ENCODE data around the gene KYAT1.
"Not testable (repeated sequence)": the region's sequence is repeated elsewhere in the genome, so short reads cannot be mapped to it uniquely, and the experiment has no call there.

Gene KYAT1

GRCh38 chr9:128818099-128818838 is 63.5 kb downstream of the KYAT1 start, which contains the start of gene ENDOG:
TSS of gene ENDOG (plus strand) at chr9:128818500. CDS start at chr9:128818685, 185 bp downstream.
- peak; percentile 99 for DNase-seq (ENCODE audit: low spot score)

- no peak for DNase-seq (ENCODE audit: low spot score)
Measured at GRCh38 chr9:128810873-128811272, 70.9 kb downstream of the KYAT1 start.

GRCh38 chr9:128809831-128810230 is 71.9 kb downstream of the KYAT1 start:
- DNase-seq (ENCODE audit: low spot score) = no peak

- no peak for DNase-seq (ENCODE audit: low spot score)
Measured at GRCh38 chr9:128809036-128809599, 72.6 kb downstream of the KYAT1 start.

- DNase-seq (ENCODE audit: low spot score) = no peak
Measured at GRCh38 chr9:128808543-128808942, 73.2 kb downstream of the KYAT1 start.

GRCh38 chr9:128807827-128808226 is 73.9 kb downstream of the KYAT1 start:
- DNase-seq (ENCODE audit: low spot score) = no peak

GRCh38 chr9:128805661-128806060 is 76.1 kb downstream of the KYAT1 start:
- DNase-seq (ENCODE audit: low spot score) = no peak

- no peak for DNase-seq (ENCODE audit: low spot score)
Measured at GRCh38 chr9:128802482-128802881, 79.3 kb downstream of the KYAT1 start.

- no peak for DNase-seq (ENCODE audit: low spot score)
Measured at GRCh38 chr9:128800061-128800460, 81.7 kb downstream of the KYAT1 start.

GRCh38 chr9:128798896-128799295 is 82.9 kb downstream of the KYAT1 start:
- DNase-seq (ENCODE audit: low spot score) = no peak

- not testable (repeated sequence) for DNase-seq (ENCODE audit: low spot score)
Measured at GRCh38 chr9:128794961-128795360, 86.8 kb downstream of the KYAT1 start.

- DNase-seq (ENCODE audit: low spot score) = no peak
Measured at GRCh38 chr9:128792978-128793686, 88.6 kb downstream of the KYAT1 start.

- no peak for DNase-seq (ENCODE audit: low spot score)
Measured at GRCh38 chr9:128792134-128792533, 89.6 kb downstream of the KYAT1 start.

GRCh38 chr9:128790536-128790935 is 91.2 kb downstream of the KYAT1 start:
- no peak for DNase-seq (ENCODE audit: low spot score)

- no peak for DNase-seq (ENCODE audit: low spot score)
Measured at GRCh38 chr9:128788445-128788844, 93.3 kb downstream of the KYAT1 start.

- DNase-seq (ENCODE audit: low spot score) = peak; percentile 31
Measured at GRCh38 chr9:128787659-128788058, 94.1 kb downstream of the KYAT1 start.

GRCh38 chr9:128786681-128787601 is 94.8 kb downstream of the KYAT1 start, which contains the start of gene TBC1D13:
TSS of gene TBC1D13 (plus strand) at chr9:128787253. CDS start at chr9:128787354, 101 bp downstream.
- peak; percentile 92 for DNase-seq (ENCODE audit: low spot score)

GRCh38 chr9:128785427-128785826 is 96.3 kb downstream of the KYAT1 start:
- DNase-seq (ENCODE audit: low spot score) = no peak
